GM21737 (cell line): ENCODE measurements around the gene CDH16.

Experiments used
- ATAC-seq: cut with Tn5 transposase; IDR thresholded peaks from one replicate; pipeline ENCODE4 v1.9.1; 2021; ENCODE audit warnings: mild to moderate bottlenecking, moderate library complexity; ENCODE audit not compliant: unreplicated experiment

The CDH16 gene

GRCh38 chr16:66928702-66929388, 10.2 kb upstream of the CDH16 start:
- no peak for ATAC-seq

GRCh38 chr16:66927918-66928649, 9.4 kb upstream of the CDH16 start:
- ATAC-seq, result no peak

GRCh38 chr16:66926961-66927436, 8.3 kb upstream of the CDH16 start:
- ATAC-seq, result no peak

- no peak for ATAC-seq
Observed at GRCh38 chr16:66926171-66926947, 7.7 kb upstream of the CDH16 start.

GRCh38 chr16:66925322-66925840, 6.7 kb upstream of the CDH16 start, which contains the start of gene RRAD:
Gene RRAD, minus strand, starts transcription at chr16:66925535. Its CDS starts 356 bp downstream, at chr16:66925179.
- ATAC-seq, result no peak

GRCh38 chr16:66924527-66925321, 6.0 kb upstream of the CDH16 start:
- ATAC-seq, result no peak

- ATAC-seq, result no peak
Observed at GRCh38 chr16:66923866-66924265, 5.2 kb upstream of the CDH16 start.

GRCh38 chr16:66923247-66923731, 4.6 kb upstream of the CDH16 start:
- ATAC-seq, result no peak

- no peak for ATAC-seq
Observed at GRCh38 chr16:66921729-66922450, 3.2 kb upstream of the CDH16 start.

GRCh38 chr16:66920924-66921680, 2.4 kb upstream of the CDH16 start:
- no peak for ATAC-seq

GRCh38 chr16:66920299-66920590, 1.6 kb upstream of the CDH16 start:
- no peak for ATAC-seq

- ATAC-seq, result no peak
Observed at GRCh38 chr16:66919569-66920298, 1.0 kb upstream of the CDH16 start.

- no peak for ATAC-seq
Observed at GRCh38 chr16:66918355-66918754, 330 bp downstream of the CDH16 start.

GRCh38 chr16:66917741-66918140, 944 bp downstream of the CDH16 start:
- no peak for ATAC-seq

GRCh38 chr16:66916518-66916917, 2.2 kb downstream of the CDH16 start:
- ATAC-seq, result no peak

GRCh38 chr16:66915041-66915440, 3.6 kb downstream of the CDH16 start:
- ATAC-seq, result no peak

GRCh38 chr16:66914541-66914940, 4.1 kb downstream of the CDH16 start:
- ATAC-seq, result no peak

GRCh38 chr16:66913711-66914110, 5.0 kb downstream of the CDH16 start:
- no peak for ATAC-seq
